Mesendoderm (in vitro differentiated cells): ENCODE results near the gene RGL3.
"Not testable (repeated sequence)": the region's sequence is repeated elsewhere in the genome, so short reads cannot be mapped to it uniquely, and the experiment has no call there.

Experiments
- DNase-seq: peaks from one replicate; pipeline ENCODE4 v3.0.0; 2013
- H2AK5ac ChIP-seq: 2 replicates; pipeline ENCODE4 v1.6.1; 2013; ENCODE audit warnings: low read length, inconsistent platforms
- H2BK120ac ChIP-seq: 2 replicates; pipeline ENCODE4 v1.6.1; 2013; ENCODE audit warnings: low read depth, mild to moderate bottlenecking, low read length, moderate library complexity, mixed read lengths
- H2BK15ac ChIP-seq: replicated peaks from 2 replicates; pipeline ENCODE4 v1.6.1; 2013; ENCODE audit warnings: low read depth, mild to moderate bottlenecking, moderate library complexity
- H2BK5ac ChIP-seq: 2 replicates; pipeline ENCODE4 v1.6.1; 2013; ENCODE audit warnings: low read length, inconsistent platforms
- H3K18ac ChIP-seq: 2 replicates; pipeline ENCODE4 v1.6.1; 2013; ENCODE audit warnings: mild to moderate bottlenecking, low read length, mixed read lengths
- H3K23ac ChIP-seq: one replicate; pipeline ENCODE4 v1.6.1; 2013; ENCODE audit warnings: low read length
- H3K27ac ChIP-seq: 2 replicates; pipeline ENCODE4 v1.5.1; 2013; ENCODE audit warnings: low read depth, mild to moderate bottlenecking, inconsistent platforms, low read length, moderate library complexity
- H3K27me3 ChIP-seq: 2 replicates; pipeline ENCODE4 v1.6.1; 2013; ENCODE audit warnings: low read length, control low read depth, mild to moderate bottlenecking, inconsistent platforms; ENCODE audit not compliant: insufficient read depth, poor library complexity
- H3K36me3 ChIP-seq: 2 replicates; pipeline ENCODE4 v1.6.1; 2013; ENCODE audit warnings: low read length, inconsistent platforms; ENCODE audit not compliant: control insufficient read depth, insufficient read depth
- H3K4ac ChIP-seq: one replicate; pipeline ENCODE4 v1.6.1; 2013; ENCODE audit warnings: low read depth, mild to moderate bottlenecking, low read length, moderate library complexity
- H3K4me1 ChIP-seq: 2 replicates; pipeline ENCODE4 v1.6.1; 2013; ENCODE audit warnings: low read depth, low read length, inconsistent platforms; ENCODE audit not compliant: control insufficient read depth
- H3K4me2 ChIP-seq: 2 replicates; pipeline ENCODE4 v1.6.1; 2013; ENCODE audit warnings: low read length
- H3K4me3 ChIP-seq: 2 replicates; pipeline ENCODE4 v1.5.1; 2013; ENCODE audit warnings: mild to moderate bottlenecking, low read length
- H3K56ac ChIP-seq: one replicate; pipeline ENCODE4 v1.6.1; 2013; ENCODE audit warnings: low read length
- H3K79me1 ChIP-seq: 2 replicates; pipeline ENCODE4 v1.6.1; 2013; ENCODE audit warnings: low read length, inconsistent platforms
- H3K79me2 ChIP-seq: 2 replicates; pipeline ENCODE4 v1.6.1; 2013; ENCODE audit warnings: mild to moderate bottlenecking, low read length; ENCODE audit not compliant: control insufficient read depth, insufficient read depth
- H3K9ac ChIP-seq: 2 replicates; pipeline ENCODE4 v1.6.1; 2013; ENCODE audit warnings: low read length, inconsistent platforms
- H4K5ac ChIP-seq: one replicate; pipeline ENCODE4 v1.6.1; 2013; ENCODE audit warnings: low read length
- H4K8ac ChIP-seq: one replicate; pipeline ENCODE4 v1.6.1; 2013; ENCODE audit warnings: low read depth, mild to moderate bottlenecking, control low read depth, low read length, moderate library complexity
- WGBS: extraction: QIAGEN DNeasy Blood & Tissue Kit; methylation state at CpG from one replicate; pipeline ENCODE4 v1.1.7; 2013; ENCODE audit warnings: low lambda C conversion rate, missing lambda C conversion rate; ENCODE audit not compliant: insufficient coverage; ENCODE audit errors: extremely low coverage; 5-methylcytosine and 5-hydroxymethylcytosine counted together

The RGL3 gene

DNA sequence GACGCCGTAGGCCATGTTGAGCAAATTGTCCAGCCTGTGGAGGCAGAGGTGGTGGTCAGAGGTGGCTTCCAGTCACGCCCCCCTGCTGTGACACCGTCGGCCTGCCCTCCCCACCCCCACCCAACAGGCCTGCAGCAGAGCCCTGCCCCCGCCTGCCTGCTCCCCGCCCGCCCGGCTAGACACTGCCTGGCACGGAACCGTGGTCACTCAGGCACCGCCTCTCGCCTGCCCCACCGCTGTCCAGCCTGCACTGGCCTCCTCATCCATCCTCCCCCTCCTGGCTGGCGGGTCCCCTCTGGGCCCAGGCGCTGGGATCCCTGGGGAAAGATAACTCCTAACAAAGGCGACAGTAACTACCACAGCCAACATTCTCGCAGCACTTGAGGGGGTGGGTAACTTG is 38.0 kb upstream of the RGL3 start:
- no peak overlapping the region for H3K18ac ChIP-seq
- no peak overlapping the region for H2BK15ac ChIP-seq
- H3K4me3 ChIP-seq: no peak overlapping the region
- no peaks in the 10 kb centered on the region for H3K79me2 ChIP-seq
- H3K4ac ChIP-seq: no peak overlapping the region
- H2BK5ac ChIP-seq: no peak overlapping the region
- H4K8ac ChIP-seq: no peak overlapping the region
- no peak overlapping the region for H3K4me2 ChIP-seq
- no peak overlapping the region for H2BK120ac ChIP-seq
- no peak overlapping the region for H3K56ac ChIP-seq
- H3K9ac ChIP-seq: no peak overlapping the region
- H3K79me1 ChIP-seq: no peaks in the 10 kb centered on the region
- H2AK5ac ChIP-seq: no peak overlapping the region
- H4K5ac ChIP-seq: no peak overlapping the region
- no peaks in the 10 kb centered on the region for H3K4me1 ChIP-seq
- no peak overlapping the region for H3K23ac ChIP-seq
- no peaks in the 10 kb centered on the region for H3K27me3 ChIP-seq
- no CpG with 5 or more reads among the region's 18 CpGs for WGBS
- no peaks in the 10 kb centered on the region for H3K36me3 ChIP-seq
- no peak overlapping the region for H3K27ac ChIP-seq
- DNase-seq: no peak

DNA sequence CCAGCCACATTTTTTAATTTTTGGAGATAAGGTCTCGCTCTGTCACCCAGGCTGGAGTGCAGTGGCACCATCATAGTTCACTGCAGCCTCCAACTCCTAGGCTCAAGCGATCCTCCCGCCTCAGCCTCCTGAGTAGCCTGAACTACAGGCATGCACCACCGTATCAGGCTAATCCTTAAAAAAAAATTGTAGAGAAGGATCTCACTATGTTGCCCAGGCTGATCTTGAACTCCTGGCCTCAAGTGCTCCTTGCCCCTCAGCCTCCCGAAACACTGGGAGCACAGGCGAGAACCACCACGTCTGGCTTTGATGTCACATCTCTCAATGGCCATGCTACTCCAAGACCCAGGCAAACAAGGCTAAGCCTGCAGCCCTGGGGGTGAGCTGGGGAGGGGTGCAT is 37.5 kb upstream of the RGL3 start:
- Histone ChIP-seq H3K23ac (no peak overlapping the region), H3K18ac (no peak overlapping the region), H2BK15ac (no peak overlapping the region), H2AK5ac (no peak overlapping the region), H3K79me2 (no peaks in the 10 kb centered on the region), H3K9ac (no peak overlapping the region), H3K27ac (no peak overlapping the region), H2BK5ac (no peak overlapping the region), H4K5ac (no peak overlapping the region), H3K4me2 (no peak overlapping the region), H3K56ac (no peak overlapping the region), H4K8ac (no peak overlapping the region), H3K36me3 (no peaks in the 10 kb centered on the region), H3K4me3 (no peak overlapping the region), H3K27me3 (no peaks in the 10 kb centered on the region), H3K4me1 (no peaks in the 10 kb centered on the region), H3K4ac (no peak overlapping the region), H2BK120ac (no peak overlapping the region), H3K79me1 (no peaks in the 10 kb centered on the region)
- no CpG with 5 or more reads among the region's 7 CpGs for WGBS
- no peak for DNase-seq

GRCh38 chr19:11455233-11455554 is 36.1 kb upstream of the RGL3 start:
- not testable (repeated sequence) for H2BK5ac ChIP-seq, H2AK5ac ChIP-seq, H3K4me1 ChIP-seq, H3K27me3 ChIP-seq, H3K4me3 ChIP-seq, H3K27ac ChIP-seq, H2BK15ac ChIP-seq, H3K79me1 ChIP-seq, H3K4me2 ChIP-seq, H3K23ac ChIP-seq, H4K8ac ChIP-seq, DNase-seq, H3K18ac ChIP-seq, H2BK120ac ChIP-seq, H3K56ac ChIP-seq, H3K79me2 ChIP-seq, H3K9ac ChIP-seq, H3K36me3 ChIP-seq, H4K5ac ChIP-seq, H3K4ac ChIP-seq
- WGBS: no CpG with 5 or more reads among the region's 9 CpGs

- H3K56ac ChIP-seq: peak overlapping the region; percentile 58
- H2BK120ac ChIP-seq: no peak overlapping the region
- H3K4ac ChIP-seq: no peak overlapping the region
- no peaks in the 10 kb centered on the region for H3K4me1 ChIP-seq
- H3K79me2 ChIP-seq: no peaks in the 10 kb centered on the region
- no peak overlapping the region for H3K4me2 ChIP-seq
- H2BK15ac ChIP-seq: no peak overlapping the region
- H4K5ac ChIP-seq: no peak overlapping the region
- H3K4me3 ChIP-seq: no peak overlapping the region
- no peak overlapping the region for H3K9ac ChIP-seq
- DNase-seq: no peak
- H2AK5ac ChIP-seq: no peak overlapping the region
- H3K23ac ChIP-seq: no peak overlapping the region
- no peak overlapping the region for H3K18ac ChIP-seq
- whole genome bisulfite sequencing: no CpG with 5 or more reads among the region's 27 CpGs
- H2BK5ac ChIP-seq: no peak overlapping the region
- H3K79me1 ChIP-seq: no peaks in the 10 kb centered on the region
- H3K36me3 ChIP-seq: no peaks in the 10 kb centered on the region
- no peak overlapping the region for H4K8ac ChIP-seq
- no peaks in the 10 kb centered on the region for H3K27me3 ChIP-seq
- no peak overlapping the region for H3K27ac ChIP-seq
These were observed 34.6 kb upstream of the RGL3 start for GRCh38 chr19:11453468-11454341.

- no CpG with 5 or more reads among the region's 33 CpGs for WGBS
- Histone ChIP-seq H3K4me3 (no peak overlapping the region), H4K5ac (no peak overlapping the region)
These were observed 33.7 kb upstream of the RGL3 start for GRCh38 chr19:11452620-11453310.

More at GRCh38 chr19:11452620-11453310, 33.7 kb upstream of the RGL3 start:
- H3K23ac ChIP-seq: no peak overlapping the region
- no peaks in the 10 kb centered on the region for H3K4me1 ChIP-seq
- H3K36me3 ChIP-seq: no peaks in the 10 kb centered on the region
- H3K27me3 ChIP-seq: no peaks in the 10 kb centered on the region
- no peak overlapping the region for H3K18ac ChIP-seq
- H3K9ac ChIP-seq: no peak overlapping the region
- no peak overlapping the region for H2BK120ac ChIP-seq
- H4K8ac ChIP-seq: no peak overlapping the region
- H3K79me2 ChIP-seq: no peaks in the 10 kb centered on the region
- DNase-seq: no peak
- H2BK15ac ChIP-seq: no peak overlapping the region
- H2BK5ac ChIP-seq: no peak overlapping the region
- H3K79me1 ChIP-seq: no peaks in the 10 kb centered on the region
- no peak overlapping the region for H3K27ac ChIP-seq
- H3K4ac ChIP-seq: no peak overlapping the region
- H3K56ac ChIP-seq: no peak overlapping the region
- H2AK5ac ChIP-seq: no peak overlapping the region
- H3K4me2 ChIP-seq: no peak overlapping the region
